GM10266 (cell line): ENCODE data around the gene CNTNAP5.
"Not testable (repeated sequence)": the region's sequence is repeated elsewhere in the genome, so short reads cannot be mapped to it uniquely, and the experiment has no call there.

ENCODE experiments used
- DNase-seq: peaks from one replicate; pipeline ENCODE4 v3.0.0; 2012; ENCODE audit errors: extremely low spot score
- TF ChIP-seq, protein P1 (sequence below): IDR thresholded peaks from 2 replicates; pipeline ENCODE4 v1.5.1; 2012; ENCODE audit warnings: mild to moderate bottlenecking, low read depth; ENCODE audit not compliant: control insufficient read depth, insufficient read depth; ENCODE audit errors: missing control alignments

CNTNAP5 gene

GRCh38 chr2:124380221-124380749, 355.2 kb downstream of the CNTNAP5 start:
- DNase-seq: no peak
- TF ChIP-seq, protein P1, sequence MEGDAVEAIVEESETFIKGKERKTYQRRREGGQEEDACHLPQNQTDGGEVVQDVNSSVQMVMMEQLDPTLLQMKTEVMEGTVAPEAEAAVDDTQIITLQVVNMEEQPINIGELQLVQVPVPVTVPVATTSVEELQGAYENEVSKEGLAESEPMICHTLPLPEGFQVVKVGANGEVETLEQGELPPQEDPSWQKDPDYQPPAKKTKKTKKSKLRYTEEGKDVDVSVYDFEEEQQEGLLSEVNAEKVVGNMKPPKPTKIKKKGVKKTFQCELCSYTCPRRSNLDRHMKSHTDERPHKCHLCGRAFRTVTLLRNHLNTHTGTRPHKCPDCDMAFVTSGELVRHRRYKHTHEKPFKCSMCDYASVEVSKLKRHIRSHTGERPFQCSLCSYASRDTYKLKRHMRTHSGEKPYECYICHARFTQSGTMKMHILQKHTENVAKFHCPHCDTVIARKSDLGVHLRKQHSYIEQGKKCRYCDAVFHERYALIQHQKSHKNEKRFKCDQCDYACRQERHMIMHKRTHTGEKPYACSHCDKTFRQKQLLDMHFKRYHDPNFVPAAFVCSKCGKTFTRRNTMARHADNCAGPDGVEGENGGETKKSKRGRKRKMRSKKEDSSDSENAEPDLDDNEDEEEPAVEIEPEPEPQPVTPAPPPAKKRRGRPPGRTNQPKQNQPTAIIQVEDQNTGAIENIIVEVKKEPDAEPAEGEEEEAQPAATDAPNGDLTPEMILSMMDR: no peak

DNA sequence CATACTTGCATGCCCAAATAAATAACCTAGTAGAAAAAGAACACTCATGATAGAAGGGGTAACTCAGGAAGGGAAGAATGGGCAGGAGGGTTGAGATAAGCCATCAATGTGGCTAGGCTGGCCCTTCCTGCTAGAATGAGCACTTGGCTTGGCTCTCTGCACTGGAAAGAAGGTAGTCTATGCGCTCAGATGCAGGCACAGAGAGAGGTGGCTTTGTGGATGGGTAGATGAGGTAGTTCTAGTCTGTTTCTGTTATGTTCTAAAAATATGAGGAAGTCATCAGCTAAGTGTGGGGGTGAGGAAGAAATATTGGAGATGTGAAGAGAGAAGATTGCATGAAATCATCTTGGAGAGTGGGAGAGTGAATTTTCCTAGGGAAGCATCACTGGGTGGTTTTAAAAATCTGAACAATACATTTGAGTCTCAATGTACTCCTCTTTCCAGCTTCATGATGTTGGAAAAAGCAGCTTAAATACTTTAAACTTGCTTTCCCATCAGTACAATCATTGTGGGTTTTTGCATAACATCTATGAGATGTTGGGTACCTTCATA, 357.1 kb downstream of the CNTNAP5 start:
- DNase-seq: no peak
- TF ChIP-seq, protein P1: no peak

GRCh38 chr2:124395961-124396360, 370.9 kb downstream of the CNTNAP5 start:
- no peak for DNase-seq

DNA sequence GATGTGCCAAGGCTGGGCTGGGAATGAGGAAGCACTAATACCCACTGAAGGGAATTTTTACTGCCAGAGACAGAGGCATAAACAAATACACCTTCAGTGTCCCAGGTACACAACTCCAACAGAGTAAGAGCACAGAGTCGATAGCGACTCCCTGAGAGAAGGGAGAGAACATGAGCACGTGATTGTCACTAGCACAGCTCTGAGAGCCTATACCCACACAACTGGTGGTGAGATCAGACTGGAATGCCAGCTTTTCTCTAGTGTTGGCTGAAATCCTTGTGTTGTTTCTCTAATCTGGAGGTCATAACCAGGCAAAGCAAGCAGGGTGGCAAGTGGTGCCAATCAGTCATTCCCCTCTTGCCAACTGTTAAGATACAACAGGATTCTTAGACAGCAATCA, 377.2 kb downstream of the CNTNAP5 start:
- TF ChIP-seq, protein P1: no peak

More at GRCh38 chr2:124395961-124396360, 370.9 kb downstream of the CNTNAP5 start:
- TF ChIP-seq, protein P1: no peak

DNA sequence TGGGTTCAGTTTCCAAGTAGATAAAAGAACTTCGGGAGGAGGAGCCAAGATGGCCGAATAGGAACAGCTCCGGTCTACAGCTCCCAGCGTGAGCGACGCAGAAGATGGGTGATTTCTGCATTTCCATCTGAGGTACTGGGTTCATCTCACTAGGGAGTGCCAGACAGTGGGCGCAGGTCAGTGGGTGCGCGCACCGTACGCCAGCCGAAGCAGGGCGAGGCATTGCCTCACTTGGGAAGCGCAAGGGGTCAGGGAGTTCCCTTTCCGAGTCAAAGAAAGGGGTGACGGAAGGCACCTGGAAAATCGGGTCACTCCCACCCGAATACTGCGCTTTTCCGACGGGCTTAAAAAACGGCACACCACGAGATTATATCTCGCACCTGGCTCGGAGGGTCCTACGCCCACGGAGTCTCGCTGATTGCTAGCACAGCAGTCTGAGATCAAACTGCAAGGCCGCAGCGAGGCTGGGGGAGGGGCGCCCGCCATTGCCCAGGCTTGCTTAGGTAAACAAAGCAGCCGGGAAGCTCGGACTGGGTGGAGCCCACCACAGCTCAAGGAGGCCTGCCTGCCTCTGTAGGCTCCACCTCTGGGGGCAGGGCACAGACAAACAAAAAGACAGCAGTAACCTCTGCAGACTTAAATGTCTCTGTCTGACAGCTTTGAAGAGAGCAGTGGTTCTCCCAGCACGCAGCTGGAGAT, 382.9 kb downstream of the CNTNAP5 start:
- DNase-seq: not testable (repeated sequence)

More for the DNA sequence above, 377.2 kb downstream of the CNTNAP5 start:
- DNase-seq: no peak

GRCh38 chr2:124424074-124424473, 399.0 kb downstream of the CNTNAP5 start:
- no peak for DNase-seq
- TF ChIP-seq, protein P1: no peak

GRCh38 chr2:124426122-124426521, 401.0 kb downstream of the CNTNAP5 start:
- no peak for DNase-seq
- TF ChIP-seq, protein P1: no peak
